Endothelial cell of umbilical vein (primary cell): ENCODE results near the gene KRTAP12-3.

ENCODE experiments used
- EZH2 ChIP-seq: IDR thresholded peaks from 2 replicates; pipeline ENCODE4 v1.6.1; 2012; ENCODE audit warnings: borderline replicate concordance, low read depth, mild to moderate bottlenecking, moderate library complexity, low read length, inconsistent platforms; ENCODE audit not compliant: severe bottlenecking
- POLR2A ChIP-seq: IDR thresholded peaks from 2 replicates; pipeline ENCODE4 v1.6.1; 2012; ENCODE audit warnings: low read depth, mild to moderate bottlenecking, control low read depth, low read length
- TF ChIP-seq, protein P1 (sequence below): IDR thresholded peaks from 2 replicates; pipeline ENCODE4 v1.6.1; 2011; ENCODE audit not compliant: insufficient read depth, insufficient read length
- TF ChIP-seq, protein P2 (sequence below), 2 donors: IDR thresholded peaks; 1 replicate in 1 of 2; 2 replicates in 1 of 2; pipeline ENCODE4 v1.5.1; 2011; ENCODE audit warnings: low read length in 2 of 2, mild to moderate bottlenecking in 2 of 2, moderate library complexity in 2 of 2, control low read depth in 1 of 2, inconsistent platforms in 1 of 2, low read depth in 1 of 2; ENCODE audit not compliant: insufficient read depth in 1 of 2; ENCODE audit errors: extremely low read depth in 1 of 2

DNA sequence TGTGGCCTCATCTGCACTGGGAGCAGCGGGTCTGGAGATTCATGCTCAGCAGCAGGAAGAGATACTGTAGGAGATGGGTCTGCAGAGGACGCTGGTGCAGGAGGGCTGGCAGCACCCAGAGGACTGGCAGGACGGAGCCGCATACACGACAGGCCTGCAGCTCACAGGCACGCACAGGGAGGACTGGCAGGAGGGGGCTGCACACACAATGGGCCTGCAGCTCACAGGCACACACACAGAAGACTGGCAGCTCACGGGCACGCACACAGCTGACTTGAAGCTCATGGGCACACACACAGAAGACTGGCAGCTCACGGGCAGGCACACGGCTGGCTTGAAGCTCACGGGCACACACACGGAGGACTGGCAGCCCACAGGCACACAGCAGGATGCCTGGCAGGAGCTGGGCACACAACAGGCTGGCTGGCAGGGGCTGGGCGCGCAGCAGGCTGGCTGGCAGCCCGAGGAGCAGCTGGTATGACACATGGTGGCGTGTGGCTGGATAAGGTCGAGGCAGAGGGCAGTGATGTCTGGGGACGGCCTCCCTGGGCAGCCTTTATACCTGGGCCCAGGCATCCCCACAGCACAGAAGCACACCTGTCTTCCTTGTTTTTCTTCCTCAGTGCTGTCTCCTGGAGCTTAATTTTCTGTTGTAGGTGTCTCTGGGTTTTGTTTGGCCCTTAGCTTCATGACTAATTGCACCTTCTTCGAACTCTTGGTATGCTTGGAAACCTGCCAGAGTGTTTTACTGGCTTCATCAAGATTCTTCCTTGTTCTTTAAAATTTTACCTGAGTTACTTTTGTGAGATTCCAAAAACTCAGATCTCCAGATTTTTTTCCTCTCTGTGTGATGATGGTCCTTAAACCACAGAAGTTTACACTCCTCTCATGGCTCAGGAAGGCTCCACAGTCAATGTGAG, 8.9 kb downstream of the KRTAP12-3 start, which contains the start of gene KRTAP12-2:
- TF ChIP-seq, protein P1, sequence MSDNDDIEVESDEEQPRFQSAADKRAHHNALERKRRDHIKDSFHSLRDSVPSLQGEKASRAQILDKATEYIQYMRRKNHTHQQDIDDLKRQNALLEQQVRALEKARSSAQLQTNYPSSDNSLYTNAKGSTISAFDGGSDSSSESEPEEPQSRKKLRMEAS: no peak
- TF ChIP-seq EZH2 (no peak), POLR2A (no peak)
- TF ChIP-seq, protein P2, sequence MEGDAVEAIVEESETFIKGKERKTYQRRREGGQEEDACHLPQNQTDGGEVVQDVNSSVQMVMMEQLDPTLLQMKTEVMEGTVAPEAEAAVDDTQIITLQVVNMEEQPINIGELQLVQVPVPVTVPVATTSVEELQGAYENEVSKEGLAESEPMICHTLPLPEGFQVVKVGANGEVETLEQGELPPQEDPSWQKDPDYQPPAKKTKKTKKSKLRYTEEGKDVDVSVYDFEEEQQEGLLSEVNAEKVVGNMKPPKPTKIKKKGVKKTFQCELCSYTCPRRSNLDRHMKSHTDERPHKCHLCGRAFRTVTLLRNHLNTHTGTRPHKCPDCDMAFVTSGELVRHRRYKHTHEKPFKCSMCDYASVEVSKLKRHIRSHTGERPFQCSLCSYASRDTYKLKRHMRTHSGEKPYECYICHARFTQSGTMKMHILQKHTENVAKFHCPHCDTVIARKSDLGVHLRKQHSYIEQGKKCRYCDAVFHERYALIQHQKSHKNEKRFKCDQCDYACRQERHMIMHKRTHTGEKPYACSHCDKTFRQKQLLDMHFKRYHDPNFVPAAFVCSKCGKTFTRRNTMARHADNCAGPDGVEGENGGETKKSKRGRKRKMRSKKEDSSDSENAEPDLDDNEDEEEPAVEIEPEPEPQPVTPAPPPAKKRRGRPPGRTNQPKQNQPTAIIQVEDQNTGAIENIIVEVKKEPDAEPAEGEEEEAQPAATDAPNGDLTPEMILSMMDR (IDR thresholded peaks at IDR 0.05; ENCODE audit: extremely low read depth in 1 of 2, insufficient read depth in 1 of 2, low read depth in 1 of 2, low read length in 2 of 2): no peak
